ENCODE results near the gene OAS1. TPM values are rescaled to one million over a fixed set of nuclear protein-coding genes. Genes with fewer than 3 reads are reported as not detected.

OAS1 gene
- total and polyA plus RNA-seq, 2 donors (not counting 3 experiments of a cell fraction or from before 2014, with no cell fraction given): 5.7 to 6.4 TPM

GRCh38 chr12:112941528-112942335, 35.0 kb downstream of the OAS1 start:
- Histone ChIP-seq H3K4me3 (replicated peaks in 1 of 3; ENCODE audit: insufficient read depth in 1 of 3, low read depth in 1 of 3, low read length in 3 of 3) (no peak overlapping the region), H3K4me1 (ENCODE audit: control insufficient read depth, extremely low read depth, insufficient read depth, low read length) (peaks cover 5% of the 10 kb centered on the region), H3K4me2 (ENCODE audit: insufficient read depth, low read length) (no peak overlapping the region), H2AFZ (ENCODE audit: low read depth, low read length) (no peak overlapping the region), H3K79me2 (ENCODE audit: control insufficient read depth, insufficient read depth, low read length) (no peaks in the 10 kb centered on the region), H3K27me3 (ENCODE audit: control insufficient read depth in 2 of 2, insufficient read depth in 2 of 2, low read length in 2 of 2) (no peaks in the 10 kb centered on the region), H3K36me3 (ENCODE audit: control insufficient read depth in 2 of 2, extremely low read depth in 1 of 2, insufficient read depth in 2 of 2, low read length in 2 of 2) (no peaks in the 10 kb centered on the region), H4K20me1 (replicated peaks; ENCODE audit: control insufficient read depth, extremely low read depth, insufficient read depth, low read length) (no peaks in the 10 kb centered on the region), H3K27ac (ENCODE audit: insufficient read depth, low read depth, low read length) (no peak overlapping the region), H3K9me1 (replicated peaks; ENCODE audit: control insufficient read depth, extremely low read depth, insufficient read depth, low read length) (no peaks in the 10 kb centered on the region), H3K9me3 (replicated peaks; ENCODE audit: control insufficient read depth, insufficient read depth, low read length) (no peaks in the 10 kb centered on the region), H3K9ac (replicated peaks; ENCODE audit: extremely low read depth, insufficient read depth, low read length) (no peak overlapping the region)
- FAIRE-seq (no peak), DNase-seq (ENCODE audit: low read depth, low spot score) (no peak)
- intact Hi-C loops (cut with micrococcal nuclease): no loop called here
- no TSS peak for BruUV-seq (replicated peaks)
- CTCF ChIA-PET: interaction anchor here (0.6 to 1.4 kb wide), 2 partner anchors 39 to 51 kb away, joined by 3 read pairs; no protein-coding TSS in a partner anchor
- dilution Hi-C loops (cut with MboI; ENCODE audit: extremely low pct_ligation_motif_present, low sequenced_read_pairs): no loop called here
- TF ChIP-seq, protein P1, sequence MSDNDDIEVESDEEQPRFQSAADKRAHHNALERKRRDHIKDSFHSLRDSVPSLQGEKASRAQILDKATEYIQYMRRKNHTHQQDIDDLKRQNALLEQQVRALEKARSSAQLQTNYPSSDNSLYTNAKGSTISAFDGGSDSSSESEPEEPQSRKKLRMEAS (IDR thresholded peaks at IDR 0.05; ENCODE audit: insufficient read depth, insufficient read length): no peak
- TF ChIP-seq MYC (IDR thresholded peaks at IDR 0.05; ENCODE audit: low read depth, low read length): no peak
- TF ChIP-seq, protein P2, sequence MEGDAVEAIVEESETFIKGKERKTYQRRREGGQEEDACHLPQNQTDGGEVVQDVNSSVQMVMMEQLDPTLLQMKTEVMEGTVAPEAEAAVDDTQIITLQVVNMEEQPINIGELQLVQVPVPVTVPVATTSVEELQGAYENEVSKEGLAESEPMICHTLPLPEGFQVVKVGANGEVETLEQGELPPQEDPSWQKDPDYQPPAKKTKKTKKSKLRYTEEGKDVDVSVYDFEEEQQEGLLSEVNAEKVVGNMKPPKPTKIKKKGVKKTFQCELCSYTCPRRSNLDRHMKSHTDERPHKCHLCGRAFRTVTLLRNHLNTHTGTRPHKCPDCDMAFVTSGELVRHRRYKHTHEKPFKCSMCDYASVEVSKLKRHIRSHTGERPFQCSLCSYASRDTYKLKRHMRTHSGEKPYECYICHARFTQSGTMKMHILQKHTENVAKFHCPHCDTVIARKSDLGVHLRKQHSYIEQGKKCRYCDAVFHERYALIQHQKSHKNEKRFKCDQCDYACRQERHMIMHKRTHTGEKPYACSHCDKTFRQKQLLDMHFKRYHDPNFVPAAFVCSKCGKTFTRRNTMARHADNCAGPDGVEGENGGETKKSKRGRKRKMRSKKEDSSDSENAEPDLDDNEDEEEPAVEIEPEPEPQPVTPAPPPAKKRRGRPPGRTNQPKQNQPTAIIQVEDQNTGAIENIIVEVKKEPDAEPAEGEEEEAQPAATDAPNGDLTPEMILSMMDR (IDR thresholded peaks at IDR 0.05; ENCODE audit: extremely low read depth in 1 of 2, insufficient read depth in 1 of 2, low read depth in 1 of 2, low read length in 2 of 2): no peak
- TF ChIP-seq JUN (IDR thresholded peaks at IDR 0.05; ENCODE audit: borderline replicate concordance, insufficient read depth, insufficient read length, low read depth): no peak
- TF ChIP-seq GATA2 (IDR thresholded peaks at IDR 0.05; ENCODE audit: insufficient read depth, insufficient read length, low read depth, low read length): no peak
- TF ChIP-seq EZH2 (IDR thresholded peaks at IDR 0.05; ENCODE audit: borderline replicate concordance, low read depth, low read length, severe bottlenecking): no peak
- POLR2A ChIA-PET: no interaction called here

Measured in endothelial cell of umbilical vein (primary cell).